Breast epithelium (tissue), 4 donors: Measurements from ENCODE around the gene TINAGL1. TPM values are rescaled to one million over a fixed set of nuclear protein-coding genes. Genes with fewer than 3 reads are reported as not detected.

Source experiments
- DNase-seq, 2 donors: peaks; one replicate each; pipeline ENCODE4 v3.0.0-alpha.2; 2019; ENCODE audit warnings: low spot score in 2 of 2
- H3K27ac ChIP-seq, 2 donors: fragments of 200-600 bp; sonication (generic) in 1 of 2; one replicate each; pipeline ENCODE4 v1.5.1; 2016 to 2019; ENCODE audit warnings: mild to moderate bottlenecking in 1 of 2
- H3K27me3 ChIP-seq, 2 donors: fragments of 200-600 bp; sonication (generic) in 1 of 2; one replicate each; pipeline versions ENCODE4 v1.5.1 to v1.6.0; 2017 to 2019; ENCODE audit warnings: control low read depth in 1 of 2, mild to moderate bottlenecking in 1 of 2
- H3K36me3 ChIP-seq: fragments of 200-600 bp; one replicate; pipeline ENCODE4 v1.5.1; 2019
- H3K4me1 ChIP-seq, 2 donors: fragments of 200-600 bp; sonication (generic); one replicate each; pipeline ENCODE4 v1.5.1; 2016 to 2019; ENCODE audit warnings: control low read depth in 1 of 2
- H3K4me3 ChIP-seq, 3 donors: fragments of 200-600 bp; sonication (generic); 1 replicate in 2 of 3; 2 replicates in 1 of 3; pipeline ENCODE4 v1.5.1; 2016 to 2019; ENCODE audit warnings: mild to moderate bottlenecking in 3 of 3, moderate library complexity in 2 of 3
- H3K9me3 ChIP-seq, 2 donors: fragments of 200-600 bp; sonication (generic) in 1 of 2; one replicate each; pipeline ENCODE4 v1.5.1; 2016 to 2019; ENCODE audit warnings: control low read depth in 1 of 2
- CTCF ChIP-seq, 3 donors: fragments of 450-650 bp; IDR thresholded peaks; one replicate each; pipeline ENCODE4 v1.5.1; 2016 to 2017; ENCODE audit warnings: antibody characterized with exemption in 3 of 3, mild to moderate bottlenecking in 3 of 3, moderate library complexity in 3 of 3
- POLR2A ChIP-seq: fragments of 450-650 bp; IDR thresholded peaks from one replicate; pipeline ENCODE4 v1.6.1; 2016; ENCODE audit warnings: antibody characterized with exemption, mild to moderate bottlenecking, moderate library complexity
- POLR2AphosphoS5 ChIP-seq, 3 donors: sonication (generic); formaldehyde crosslinking; IDR thresholded peaks; one replicate each; pipeline ENCODE4 v1.6.1; 2017; ENCODE audit warnings: antibody characterized with exemption in 3 of 3
- intact Hi-C: fragments of 100-400 bp; cut with DNase I; formaldehyde crosslinking; loops from one replicate; pipeline ENCODE4 v1.15.1; 2023; ENCODE audit warnings: low total_unique reads
- total RNA-seq, 3 donors: library from RNA; depleted of rRNA; stranded (reverse); fragments of >200 nt; gene quantifications; one replicate each; pipeline ENCODE4 v1.1.0, GENCODE V29; 2016

Gene TINAGL1
- total RNA-seq, 3 donors from 2014 or later, result 85.9 to 187 (median 144) TPM

DNA sequence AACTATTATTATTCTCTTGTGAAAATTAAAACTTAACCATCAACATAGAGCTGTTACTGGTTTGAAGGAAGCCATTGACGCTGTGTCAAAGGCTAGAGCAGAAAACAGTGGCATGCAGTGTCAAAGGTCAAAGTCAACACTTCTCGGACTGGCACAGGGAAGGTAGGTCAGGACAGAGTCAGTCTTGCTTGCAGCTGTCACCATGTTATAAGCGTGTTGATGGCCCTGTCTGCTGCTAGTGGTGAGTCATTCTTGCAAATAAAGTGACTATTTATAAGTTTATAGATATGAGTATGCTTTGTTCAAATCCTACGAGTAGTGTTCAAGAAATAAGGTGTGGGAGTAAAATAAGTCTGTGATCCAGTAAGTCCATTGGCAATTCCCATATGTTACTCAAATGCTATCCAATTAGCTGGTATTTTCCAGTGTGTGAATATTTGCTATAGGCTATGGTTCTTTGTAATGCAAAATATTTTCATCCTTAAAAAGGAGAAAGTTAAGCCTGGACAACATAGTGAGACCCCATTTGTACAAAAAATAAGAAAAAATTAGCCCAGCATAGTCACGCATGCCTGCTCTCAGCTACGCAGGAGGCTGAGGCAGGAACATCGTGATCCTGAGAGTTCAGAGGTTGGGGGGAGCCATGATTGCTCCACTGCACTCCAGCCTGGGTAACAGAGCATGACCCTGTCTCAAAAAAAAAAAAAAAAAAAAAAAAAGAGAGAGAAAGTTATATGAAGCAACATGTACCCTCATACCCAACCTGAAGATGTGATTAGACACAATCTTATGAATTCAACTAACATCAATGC, 26.3 kb upstream of the TINAGL1 start:
- Histone ChIP-seq H3K27ac (peak overlapping the region; percentile 6 to 71), H3K4me3 (no peak overlapping the region), H3K4me1 (peaks cover 0 to 10% of the 10 kb centered on the region in 2 donors), H3K9me3 (no peaks in the 10 kb centered on the region), H3K36me3 (no peaks in the 10 kb centered on the region), H3K27me3 (no peaks in the 10 kb centered on the region)
- no peak for TF ChIP-seq POLR2AphosphoS5 (IDR thresholded peaks at IDR 0.05)
- no peak for TF ChIP-seq CTCF (IDR thresholded peaks at IDR 0.05)
- TF ChIP-seq POLR2A, result no peak
- intact Hi-C loops, result no loop called here
- DNase-seq, result no peak

DNA sequence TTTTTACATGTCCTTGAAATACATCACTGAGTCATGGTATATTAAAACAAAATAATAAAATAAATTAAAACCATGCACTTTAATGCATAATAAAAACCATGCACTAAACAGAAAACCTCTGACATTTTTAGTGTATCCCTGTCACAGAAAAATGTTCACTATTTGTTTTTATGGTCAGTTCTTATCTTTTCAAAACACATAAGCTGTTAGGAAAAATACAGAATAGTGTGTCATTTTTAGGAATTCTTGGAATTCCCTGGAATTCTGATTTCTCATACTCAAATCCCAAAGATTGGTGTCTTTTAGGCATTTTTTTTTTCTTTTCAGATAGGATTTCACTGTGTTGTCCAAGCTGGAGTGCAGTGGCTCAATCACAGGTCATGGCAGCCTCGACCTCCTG, 25.1 kb upstream of the TINAGL1 start:
- intact Hi-C loops, result no loop called here
- H3K27ac ChIP-seq, result no peak overlapping the region

GRCh38 chr1:31552489-31552888, 23.8 kb upstream of the TINAGL1 start:
- no peak for DNase-seq
- Histone ChIP-seq H3K36me3 (no peaks in the 10 kb centered on the region), H3K27ac (no peak overlapping the region), H3K4me3 (no peak overlapping the region), H3K27me3 (no peaks in the 10 kb centered on the region), H3K4me1 (peaks cover 0 to 10% of the 10 kb centered on the region in 2 donors), H3K9me3 (no peaks in the 10 kb centered on the region)
- TF ChIP-seq POLR2A (no peak), POLR2AphosphoS5 (IDR thresholded peaks at IDR 0.05) (no peak), CTCF (IDR thresholded peaks at IDR 0.05) (no peak)
- intact Hi-C loops, result no loop called here

More for the DNA sequence above, 25.1 kb upstream of the TINAGL1 start:
- Histone ChIP-seq H3K27me3 (no peaks in the 10 kb centered on the region), H3K4me3 (no peak overlapping the region), H3K36me3 (no peaks in the 10 kb centered on the region), H3K4me1 (peaks cover 0 to 10% of the 10 kb centered on the region in 2 donors), H3K9me3 (no peaks in the 10 kb centered on the region)
- no peak for DNase-seq
- TF ChIP-seq POLR2A, result no peak
- TF ChIP-seq CTCF (IDR thresholded peaks at IDR 0.05), result no peak
- TF ChIP-seq POLR2AphosphoS5 (IDR thresholded peaks at IDR 0.05), result no peak

DNA sequence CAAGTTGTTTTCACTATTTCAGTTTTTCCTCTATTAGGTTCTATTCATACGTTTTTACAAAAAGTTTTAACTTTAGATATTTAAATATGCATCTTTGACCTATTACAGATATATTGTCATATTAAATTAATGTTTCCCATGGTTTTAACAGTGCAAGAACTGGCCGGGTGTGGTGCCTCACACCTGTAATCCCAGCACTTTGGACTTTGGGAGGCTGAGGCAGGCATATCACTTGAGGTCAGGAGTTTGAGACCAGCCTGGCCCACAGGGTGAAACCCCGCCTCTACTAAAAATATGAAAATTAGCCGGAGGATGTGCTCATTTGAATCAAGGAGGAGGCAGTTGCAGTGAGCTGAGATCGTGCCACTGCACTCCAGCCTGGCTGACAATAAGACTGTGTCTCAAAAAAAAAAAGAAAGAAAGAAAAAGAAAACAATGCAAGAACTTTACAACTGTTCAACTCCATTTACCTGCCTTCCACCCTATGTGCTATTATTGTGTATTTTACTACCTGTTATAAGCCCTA, 19.8 kb upstream of the TINAGL1 start:
- DNase-seq, result no peak
- Histone ChIP-seq H3K27ac (no peak overlapping the region), H3K36me3 (no peaks in the 10 kb centered on the region), H3K9me3 (no peaks in the 10 kb centered on the region), H3K4me1 (no peaks in the 10 kb centered on the region), H3K27me3 (no peaks in the 10 kb centered on the region), H3K4me3 (no peak overlapping the region)
- TF ChIP-seq CTCF (IDR thresholded peaks at IDR 0.05) (no peak), POLR2A (no peak), POLR2AphosphoS5 (IDR thresholded peaks at IDR 0.05) (no peak)
- intact Hi-C loops, result no loop called here

DNA sequence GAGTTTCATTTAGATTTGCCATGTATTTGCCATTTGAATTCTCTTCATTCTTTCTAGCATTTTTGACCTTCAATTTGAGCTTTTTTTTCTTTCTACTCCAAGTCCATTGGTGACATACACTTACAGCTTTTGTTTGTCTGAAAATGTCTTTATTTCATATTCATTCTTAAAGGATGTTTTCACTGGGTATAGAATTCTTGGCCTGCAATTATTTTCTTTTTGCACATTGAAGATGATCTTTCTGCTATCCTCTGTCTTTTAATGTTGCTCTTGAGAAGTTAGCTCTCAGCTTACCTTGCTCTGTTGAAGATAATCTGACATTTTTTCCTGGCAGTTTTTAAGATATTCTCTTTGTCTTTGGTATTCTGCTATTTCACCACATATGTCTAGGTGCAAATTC, 16.6 kb upstream of the TINAGL1 start:
- Histone ChIP-seq H3K27ac (no peak overlapping the region), H3K36me3 (no peaks in the 10 kb centered on the region), H3K4me3 (no peak overlapping the region), H3K4me1 (peaks cover 0 to 4% of the 10 kb centered on the region in 2 donors), H3K27me3 (no peaks in the 10 kb centered on the region), H3K9me3 (no peaks in the 10 kb centered on the region)
- intact Hi-C loops, result no loop called here
- no peak for DNase-seq
- TF ChIP-seq CTCF (IDR thresholded peaks at IDR 0.05) (no peak), POLR2A (no peak), POLR2AphosphoS5 (IDR thresholded peaks at IDR 0.05) (no peak)
